GM04504 (cell line): ENCODE measurements around the gene RCN1.
"Not testable (repeated sequence)": the region's sequence is repeated elsewhere in the genome, so short reads cannot be mapped to it uniquely, and the experiment has no call there.

ENCODE experiments used
- DNase-seq: peaks from one replicate; pipeline ENCODE4 v3.0.0-alpha.2; 2012; ENCODE audit warnings: low read depth

The RCN1 gene

DNA sequence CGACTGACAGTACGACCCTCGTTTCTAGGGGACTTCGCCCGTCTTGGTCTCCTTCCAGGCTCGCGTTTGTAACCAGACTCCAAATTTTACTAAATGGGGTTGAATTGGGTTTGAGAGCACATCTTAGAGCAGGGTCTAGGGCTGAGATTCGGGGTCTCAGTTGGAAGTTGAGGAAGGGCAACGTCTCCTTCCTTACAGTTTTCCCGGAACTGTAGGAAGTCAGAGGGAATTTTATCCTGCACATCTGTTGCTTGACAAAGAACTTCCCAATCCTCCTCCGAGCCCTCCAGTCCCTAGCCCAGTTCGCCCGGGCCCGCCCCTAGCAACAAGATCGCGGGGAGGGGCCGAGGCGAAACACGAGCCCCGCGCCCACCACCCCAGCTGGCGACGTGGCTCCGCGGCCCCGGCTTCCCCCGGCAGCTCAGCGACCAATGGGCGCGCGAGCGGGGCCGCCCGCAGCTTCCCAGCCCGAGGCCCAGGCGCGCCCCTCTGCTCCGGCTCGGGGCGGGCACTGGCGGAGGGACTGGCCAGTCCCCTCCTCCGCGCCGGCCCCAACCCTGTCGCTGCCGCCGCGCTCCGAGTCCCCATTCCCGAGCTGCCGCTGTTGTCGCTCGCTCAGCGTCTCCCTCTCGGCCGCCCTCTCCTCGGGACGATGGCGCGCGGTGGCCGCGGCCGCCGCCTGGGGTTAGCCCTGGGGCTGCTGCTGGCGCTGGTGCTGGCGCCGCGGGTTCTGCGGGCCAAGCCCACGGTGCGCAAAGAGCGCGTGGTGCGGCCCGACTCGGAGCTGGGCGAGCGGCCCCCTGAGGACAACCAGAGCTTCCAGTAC is at the start of gene RCN1:
Gene RCN1 (plus strand): TSS at position 530 of the 826 bp plus-strand sequence. CDS start 123 bp downstream, at position 653.
- peak; percentile 71 for DNase-seq

- no peak for DNase-seq
Observed at GRCh38 chr11:32043737-32044136, 47.1 kb upstream of the RCN1 start.

DNA sequence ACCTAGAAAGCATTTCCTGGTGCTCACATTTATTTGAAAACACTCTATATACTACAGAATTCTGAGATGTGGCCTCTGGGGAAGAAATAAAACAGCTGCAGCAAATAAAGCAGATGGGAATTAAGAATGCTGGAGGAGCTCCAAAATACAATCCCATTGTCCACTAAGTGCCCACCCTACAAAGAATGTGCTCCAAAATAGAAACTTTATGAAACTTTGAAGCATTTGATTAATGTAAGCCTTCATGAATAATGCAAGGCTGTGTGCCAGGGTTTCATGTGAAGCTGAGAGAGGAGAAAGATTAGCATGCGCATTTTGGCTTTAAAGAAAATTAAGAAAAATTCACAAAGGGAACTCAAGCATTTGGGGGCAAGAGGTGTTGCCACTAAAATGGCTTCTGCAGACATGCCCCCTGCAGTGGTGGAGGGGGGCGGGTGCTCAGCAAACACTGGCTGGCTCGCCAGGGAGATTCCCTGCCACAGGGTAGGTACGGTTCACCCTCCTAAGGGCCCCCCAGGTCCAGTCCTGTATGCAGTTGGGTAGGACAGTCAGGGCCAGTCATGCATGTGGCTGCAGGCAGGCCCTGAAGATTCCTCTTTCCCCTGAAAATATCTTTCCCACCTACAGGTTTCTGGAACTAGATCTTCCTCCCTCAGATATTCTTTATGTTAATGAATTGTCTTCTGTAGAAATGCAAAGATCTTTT is 46.6 kb upstream of the RCN1 start:
- DNase-seq: no peak

DNA sequence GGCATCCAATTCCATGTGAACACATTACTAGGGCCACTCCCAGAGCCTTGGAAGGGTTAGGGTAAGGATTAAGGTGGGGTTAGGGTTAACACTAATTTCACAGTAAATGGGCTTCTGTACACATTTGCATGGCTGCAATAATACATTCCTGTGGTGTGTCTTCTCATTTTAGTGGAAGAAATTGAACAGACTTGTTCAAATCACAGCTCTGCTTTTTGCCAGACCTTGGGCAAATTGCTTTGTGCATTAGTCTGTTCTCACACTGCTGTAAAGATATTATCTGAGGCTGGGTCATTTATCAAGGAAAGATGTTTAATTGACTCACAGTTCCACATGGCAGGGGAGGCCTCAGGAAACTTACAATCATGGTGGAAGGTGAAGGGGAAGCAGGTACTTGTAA is 45.4 kb upstream of the RCN1 start:
- DNase-seq: no peak

DNA sequence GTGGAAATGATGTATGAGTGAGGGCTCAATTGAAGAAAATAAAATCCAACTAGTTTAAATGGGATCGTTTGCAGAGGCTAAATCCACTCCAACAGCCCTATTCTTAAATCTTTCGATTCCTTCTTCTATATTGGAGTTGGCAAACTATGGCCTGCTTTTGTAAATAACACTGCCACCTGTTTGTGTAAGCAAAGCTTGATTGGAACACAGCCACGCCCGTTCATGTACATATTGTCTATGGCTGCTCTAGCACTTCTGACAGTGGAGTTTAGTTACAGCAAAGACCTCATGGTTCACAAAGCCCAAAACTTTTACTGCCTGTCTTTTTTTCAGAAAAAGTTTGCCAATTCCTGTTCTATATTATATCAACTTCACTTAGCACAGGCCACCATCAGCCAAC is 40.6 kb upstream of the RCN1 start:
- no peak for DNase-seq

DNA sequence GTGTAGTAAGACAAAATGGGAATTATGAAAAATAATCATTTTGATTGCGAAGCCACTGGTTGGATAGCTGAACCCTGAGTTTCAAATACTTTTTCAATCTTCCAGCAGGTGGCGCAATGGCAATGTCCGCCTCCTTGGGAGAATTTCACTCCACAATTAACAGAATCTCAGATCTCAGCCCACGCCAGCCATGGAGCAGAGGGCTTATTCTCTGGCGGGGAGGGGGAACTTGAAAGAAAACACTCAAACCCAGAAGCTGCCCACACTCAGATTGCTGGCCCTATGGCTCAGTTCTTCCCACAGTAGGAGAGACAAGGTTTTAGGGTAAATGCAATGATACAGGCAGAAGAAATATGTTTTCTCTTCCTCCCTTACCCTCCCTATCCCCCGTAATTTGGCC is 38.7 kb upstream of the RCN1 start:
- no peak for DNase-seq

GRCh38 chr11:32053151-32053888 is 37.6 kb upstream of the RCN1 start:
- no peak for DNase-seq

GRCh38 chr11:32055861-32056260 is 35.0 kb upstream of the RCN1 start:
- no peak for DNase-seq

- peak; percentile 67 for DNase-seq
Observed at GRCh38 chr11:32056438-32056837, 34.4 kb upstream of the RCN1 start.

GRCh38 chr11:32059686-32060462 is 31.0 kb upstream of the RCN1 start:
- no peak for DNase-seq

DNA sequence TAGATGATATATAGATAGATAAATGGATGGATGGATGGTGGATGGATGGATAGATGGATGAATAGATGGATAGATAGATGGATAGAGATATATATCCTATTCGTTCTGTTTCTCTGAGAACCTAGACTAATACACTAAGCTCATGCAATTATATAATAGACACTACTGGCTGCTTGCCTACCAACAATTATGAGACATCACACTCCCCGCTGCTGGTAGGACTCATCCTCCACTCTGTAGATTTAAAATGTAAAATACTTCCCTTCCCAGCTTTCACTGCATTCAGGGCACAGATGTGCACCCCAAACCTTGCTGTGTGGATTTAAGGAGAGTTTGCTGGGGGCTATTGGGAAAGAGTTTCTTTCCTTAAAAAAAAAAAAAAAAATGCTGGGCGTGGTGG is 28.3 kb upstream of the RCN1 start:
- DNase-seq: no peak

DNA sequence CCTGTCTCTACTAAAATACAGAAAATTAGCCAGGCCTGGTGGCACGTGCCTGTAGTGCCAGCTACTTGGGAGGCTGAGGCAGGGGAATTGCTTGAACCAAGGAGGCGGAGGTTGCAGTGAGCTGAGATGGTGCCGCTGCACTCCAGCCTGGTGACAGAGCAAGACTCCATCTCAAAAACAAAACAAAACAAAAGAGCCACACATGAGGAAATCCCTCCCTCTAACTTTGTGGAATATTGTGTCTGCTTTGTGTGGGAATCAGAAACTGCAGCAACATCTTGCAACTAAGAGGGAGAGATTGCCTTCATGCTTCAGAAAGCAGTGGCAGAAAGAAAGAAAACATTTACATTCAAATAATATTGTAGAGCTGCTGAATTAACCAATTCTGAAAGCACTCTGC is 27.8 kb upstream of the RCN1 start:
- not testable (repeated sequence) for DNase-seq

GRCh38 chr11:32065865-32066629 is 24.8 kb upstream of the RCN1 start:
- DNase-seq: no peak

GRCh38 chr11:32068134-32068870 is 22.6 kb upstream of the RCN1 start:
- no peak for DNase-seq

DNA sequence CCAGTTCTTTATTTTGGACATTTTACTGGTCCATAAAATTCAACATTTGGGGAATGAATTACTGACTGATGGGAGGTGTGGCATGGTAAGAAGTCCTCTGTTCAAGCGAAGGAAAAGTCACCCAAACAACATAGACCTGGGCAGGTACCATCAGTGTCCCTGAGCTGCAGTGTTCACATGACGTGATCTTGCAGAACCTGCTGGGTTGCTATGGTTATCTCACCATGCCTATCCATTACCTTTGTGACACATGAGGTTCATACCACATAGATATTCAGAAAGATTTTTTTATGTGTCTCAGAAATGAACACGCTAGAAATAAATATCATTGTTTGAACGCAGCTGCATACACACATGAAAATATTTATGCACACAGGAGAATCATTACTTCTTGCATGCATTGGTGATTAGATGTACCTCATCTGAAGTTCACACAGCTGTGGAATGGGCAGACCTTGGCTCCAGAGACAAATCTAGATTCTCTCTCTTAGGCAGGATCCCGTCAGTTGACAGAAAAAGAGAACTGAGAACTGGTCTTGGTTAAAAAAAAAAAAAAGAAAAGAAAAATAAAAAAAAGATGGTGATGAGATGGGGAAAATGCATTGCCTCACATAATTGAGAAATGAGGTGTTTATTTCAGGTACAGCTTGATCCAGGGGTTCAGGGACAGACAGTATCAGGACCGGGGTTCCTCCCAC is 21.4 kb upstream of the RCN1 start:
- no peak for DNase-seq

DNA sequence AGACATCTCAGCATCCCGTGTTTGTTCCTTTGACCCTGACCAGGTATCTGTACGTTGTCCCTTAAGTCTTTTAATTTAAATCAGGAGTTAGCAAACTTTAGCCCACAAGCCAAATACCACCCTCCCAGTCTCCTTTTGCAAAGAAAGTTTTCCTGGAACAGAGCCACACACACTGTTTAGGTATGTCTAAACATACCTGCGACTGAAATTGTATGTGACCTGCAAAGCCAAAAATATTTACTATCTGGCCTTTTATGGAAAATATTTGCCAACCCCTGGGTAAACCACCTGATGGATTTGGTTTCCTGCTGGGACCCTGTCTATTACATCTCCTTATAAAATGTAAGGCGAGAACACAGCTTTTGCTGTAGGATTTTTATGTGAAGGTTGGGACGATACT is 20.2 kb upstream of the RCN1 start:
- no peak for DNase-seq

DNA sequence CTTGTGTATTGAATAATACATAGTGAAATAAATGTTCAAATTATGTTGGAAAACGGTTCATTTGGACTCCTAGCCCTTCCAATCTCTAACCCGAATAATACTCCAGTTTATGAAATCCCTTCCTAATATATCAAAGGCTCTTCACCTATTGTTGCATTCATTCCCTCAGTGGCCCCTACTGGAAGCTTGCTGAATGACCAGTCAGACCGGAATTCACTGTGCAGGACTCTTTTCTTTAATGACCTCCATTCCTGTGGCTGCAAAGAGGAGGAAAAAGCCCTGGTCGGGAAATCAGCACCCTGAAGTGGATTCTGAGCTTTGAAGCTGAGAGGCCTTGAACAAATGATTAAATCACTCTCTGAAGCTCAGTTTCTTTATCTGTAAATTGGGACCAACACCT is 19.1 kb upstream of the RCN1 start:
- no peak for DNase-seq

DNA sequence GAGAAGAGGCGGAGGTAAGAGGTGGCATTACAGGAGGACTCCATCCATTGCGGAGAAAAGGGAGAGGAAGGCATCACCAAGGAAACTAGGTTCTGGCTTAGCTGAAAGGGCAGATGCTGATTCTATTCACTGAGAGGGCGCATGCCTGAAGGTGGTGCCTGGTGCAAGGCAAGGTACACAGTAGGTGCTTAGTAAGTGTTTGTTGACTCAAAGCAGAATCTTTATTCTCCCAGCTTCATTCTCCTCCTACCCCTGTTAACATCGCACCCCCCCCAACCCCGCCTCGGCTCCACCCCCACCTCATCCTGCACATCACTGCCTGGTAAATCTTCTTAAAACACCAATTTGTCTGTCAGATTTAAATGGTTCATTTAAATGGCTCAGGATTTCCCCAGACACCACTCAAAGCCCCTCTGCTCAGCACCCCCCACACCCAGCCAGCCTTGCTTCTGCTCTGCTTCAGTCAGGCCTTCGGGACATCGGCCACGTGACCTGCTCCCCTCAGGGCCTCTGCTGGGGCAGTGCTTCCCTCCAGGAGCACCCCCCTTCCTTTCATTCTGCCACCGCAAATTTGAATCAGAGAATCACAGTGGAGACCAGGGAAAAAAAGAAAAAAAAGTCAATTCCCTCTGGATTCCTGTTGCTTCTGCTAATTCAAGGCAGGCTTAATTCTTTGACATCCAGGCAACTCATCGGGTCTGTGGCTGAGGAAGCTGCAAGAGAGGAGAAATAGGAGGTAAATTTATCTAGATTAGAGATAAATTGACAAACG is 17.8 kb upstream of the RCN1 start:
- DNase-seq: no peak

- no peak for DNase-seq
Observed at GRCh38 chr11:32073644-32074026, 17.2 kb upstream of the RCN1 start.
